Naive thymus-derived CD8-positive, alpha-beta T cell (primary cell): ENCODE data around the gene ADAMTS17. TPM values are rescaled to one million over a fixed set of nuclear protein-coding genes. Genes with fewer than 3 reads are reported as not detected.

Source experiments
- ATAC-seq, 2 donors: fragments of 150-1000 bp; cut with Tn5 transposase in 1 of 2; sonication (Bioruptor Pico), chemical (Tn5 transposase) in 1 of 2; 1 replicate in 1 of 2; 2 replicates in 1 of 2; pipeline ENCODE4 v1.10.0; 2021; ENCODE audit warnings: mild to moderate bottlenecking in 2 of 2, moderate library complexity in 2 of 2
- POLR2A ChIA-PET: fragments of 350-600 bp; sonication (Branson Sonifier 250); formaldehyde crosslinking; loops from one replicate; lab custom pipeline; 2021; ENCODE audit warnings: antibody characterized with exemption; lab: Charles Lee
- DNase-seq, 10 donors: peaks; one replicate each; pipeline versions ENCODE4 v3.0.0 to v3.0.0-alpha.2; 2020 to 2022
- H3K27ac Mint-ChIP-seq, 10 donors: one replicate each; pipeline ENCODE4 v1.8.0; 2020 to 2022; ENCODE audit warnings: mild to moderate bottlenecking in 10 of 10, mixed read lengths in 10 of 10, moderate library complexity in 4 of 10, inconsistent platforms in 1 of 10
- H3K27me3 Mint-ChIP-seq, 5 donors: one replicate each; pipeline ENCODE4 v1.8.0; 2021 to 2022; ENCODE audit warnings: mixed read lengths in 5 of 5
- H3K36me3 Mint-ChIP-seq, 3 donors: one replicate each; pipeline ENCODE4 v1.8.0; 2020 to 2022; ENCODE audit warnings: mixed read lengths in 3 of 3, mild to moderate bottlenecking in 2 of 3, inconsistent platforms in 1 of 3
- H3K4me1 Mint-ChIP-seq, 4 donors: one replicate each; pipeline ENCODE4 v1.8.0; 2021 to 2022; ENCODE audit warnings: mixed read lengths in 4 of 4
- H3K4me3 Mint-ChIP-seq, 10 donors: one replicate each; pipeline ENCODE4 v1.8.0; 2020 to 2022; ENCODE audit warnings: mild to moderate bottlenecking in 10 of 10, mixed read lengths in 10 of 10, moderate library complexity in 6 of 10, inconsistent platforms in 1 of 10
- H3K9me3 Mint-ChIP-seq, 9 donors: one replicate each; pipeline ENCODE4 v1.8.0; 2020 to 2022; ENCODE audit warnings: mixed read lengths in 9 of 9, mild to moderate bottlenecking in 3 of 9, inconsistent platforms in 1 of 9, moderate library complexity in 1 of 9
- polyA plus RNA-seq, 3 donors: library from polyadenylated mRNA; unstranded; fragments of 300-500 nt; fragmentation: Illumina TruSeq; gene quantifications; one replicate each; pipeline ENCODE4 v1.2.3, GENCODE V29; 2021
- total RNA-seq, 8 experiments: library from RNA in 2 of 8; stranded (reverse) in 2 of 8; gene quantifications; one replicate each; pipeline ENCODE4 v1.2.3 and lab custom pipeline; 2021 to 2026

Gene ADAMTS17
- total and polyA plus RNA-seq, 5 experiments from 2014 or later: 0.20 to 4.6 (median 1.8) TPM

- Mint-ChIP-seq H3K36me3 (peaks cover 3 to 20% (median 13%) of the 10 kb centered on the region in 3 donors), H3K9me3 (peaks cover 0 to 9% (median 0%) of the 10 kb centered on the region in 9 donors), H3K4me3 (peak overlapping the region in 9 of 10 donors; percentile 41 to 80 (median 72)), H3K27ac (peak overlapping the region in 6 of 10 donors; percentile 8 to 81 (median 42)), H3K27me3 (peaks cover 0 to 3% (median 0%) of the 10 kb centered on the region in 5 donors), H3K4me1 (peaks cover 5 to 15% (median 11%) of the 10 kb centered on the region in 4 donors)
- POLR2A ChIA-PET: interaction anchor here (1.1 kb wide), 1 partner anchor 31 kb away, joined by 3 read pairs; no protein-coding TSS in a partner anchor
- DNase-seq (no peak), ATAC-seq (peak in 1 of 2 donors; percentile 38)
Observed at GRCh38 chr15:100307241-100308212, 34.2 kb downstream of the ADAMTS17 start.

GRCh38 chr15:100306098-100306497 lies 35.7 kb downstream of the ADAMTS17 start:
- peaks cover 0 to 8% (median 8%) of the 10 kb centered on the region in 3 donors for H3K36me3 Mint-ChIP-seq
- H3K27ac Mint-ChIP-seq: peak overlapping the region in 1 of 10 donors; percentile 9
- no peak for DNase-seq
- H3K9me3 Mint-ChIP-seq: peaks cover 0 to 8% (median 3%) of the 10 kb centered on the region in 9 donors
- POLR2A ChIA-PET: no interaction called here
- no peak for ATAC-seq
- H3K4me1 Mint-ChIP-seq: peaks cover 5 to 15% (median 11%) of the 10 kb centered on the region in 4 donors
- H3K27me3 Mint-ChIP-seq: peaks cover 0 to 3% (median 0%) of the 10 kb centered on the region in 5 donors
- no peak overlapping the region for H3K4me3 Mint-ChIP-seq

DNA sequence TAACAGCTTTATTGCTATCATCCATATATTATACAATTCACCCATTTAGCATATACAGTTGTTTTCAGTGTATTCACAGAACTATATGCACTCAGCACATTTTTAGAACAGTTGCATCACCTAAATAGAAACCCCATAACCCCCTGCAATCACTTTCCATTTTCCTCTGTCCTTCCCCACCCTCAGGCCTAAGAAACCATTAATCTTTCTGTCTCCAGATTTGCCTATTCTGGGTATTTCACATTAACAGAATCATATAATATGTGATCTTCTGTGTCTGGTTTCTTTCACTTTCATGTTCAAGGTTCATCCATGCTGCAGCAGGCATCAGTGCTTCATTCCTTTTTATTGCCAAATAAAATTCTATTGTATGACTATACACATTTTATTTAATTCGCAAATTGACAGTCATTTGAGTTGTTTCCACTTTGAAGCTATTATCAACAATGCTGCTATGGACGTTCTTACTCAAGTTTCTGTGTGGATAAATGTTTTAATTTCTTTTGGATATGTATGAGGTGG lies 39.8 kb downstream of the ADAMTS17 start:
- Mint-ChIP-seq H3K27me3 (no peaks in the 10 kb centered on the region), H3K9me3 (peaks cover 0 to 30% (median 9%) of the 10 kb centered on the region in 9 donors), H3K27ac (no peak overlapping the region), H3K36me3 (peaks cover 0 to 27% (median 19%) of the 10 kb centered on the region in 3 donors), H3K4me3 (no peak overlapping the region), H3K4me1 (peaks cover 0 to under 1% (median under 1%) of the 10 kb centered on the region in 4 donors)
- POLR2A ChIA-PET: no interaction called here
- DNase-seq: no peak
- ATAC-seq: no peak

DNA sequence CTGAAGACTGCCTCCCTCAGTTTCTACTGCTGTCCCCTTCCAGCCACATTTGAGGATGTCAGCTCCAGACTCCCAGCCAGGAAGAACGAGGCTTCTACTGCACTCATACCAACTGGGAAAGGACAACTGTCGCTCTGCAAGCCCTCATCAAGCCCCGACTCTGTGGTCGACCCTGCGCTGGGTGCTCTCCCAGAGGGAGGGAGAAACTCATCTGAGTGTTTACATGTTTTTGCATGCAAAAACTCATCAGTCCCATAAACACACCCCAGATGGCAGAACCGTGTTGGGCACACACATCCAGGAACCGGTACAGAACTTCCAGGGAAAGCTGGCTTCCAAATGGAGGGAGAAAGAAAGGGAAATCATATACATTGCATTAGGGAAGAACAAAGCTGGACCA lies 43.5 kb downstream of the ADAMTS17 start:
- Mint-ChIP-seq H3K27me3 (no peaks in the 10 kb centered on the region), H3K4me1 (peaks cover 0 to 2% (median 0%) of the 10 kb centered on the region in 4 donors), H3K36me3 (peaks cover 0 to 33% (median 19%) of the 10 kb centered on the region in 3 donors), H3K4me3 (peak overlapping the region in 1 of 10 donors; percentile 10), H3K27ac (no peak overlapping the region), H3K9me3 (peaks cover 0 to 35% (median 17%) of the 10 kb centered on the region in 9 donors)
- no peak for ATAC-seq
- DNase-seq: no peak
- POLR2A ChIA-PET: no interaction called here

DNA sequence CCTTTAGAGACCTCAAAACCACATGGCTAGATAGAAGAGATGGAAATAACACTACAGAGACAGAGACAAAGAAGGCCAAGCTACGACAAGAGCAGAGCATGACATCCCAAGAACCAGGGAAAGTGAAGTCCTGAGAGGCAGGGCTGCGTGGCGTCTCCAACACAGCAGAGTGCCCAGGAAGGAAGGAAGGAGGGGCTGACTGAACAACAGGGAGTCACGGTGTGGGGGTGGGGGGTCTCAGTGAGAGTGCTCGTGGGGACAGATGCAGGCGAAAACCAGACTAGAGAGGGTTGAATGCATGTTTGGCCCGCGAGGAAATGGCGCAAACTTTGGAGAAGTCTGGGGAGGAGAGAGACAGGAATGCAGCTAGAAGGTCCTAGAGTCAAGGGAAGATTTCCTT lies 44.0 kb downstream of the ADAMTS17 start:
- ATAC-seq (no peak), DNase-seq (no peak)
- H3K4me1 Mint-ChIP-seq: peaks cover 0 to 2% (median 0%) of the 10 kb centered on the region in 4 donors
- peaks cover 0 to 35% (median 17%) of the 10 kb centered on the region in 9 donors for H3K9me3 Mint-ChIP-seq
- H3K27ac Mint-ChIP-seq: peak overlapping the region in 1 of 10 donors; percentile 28
- no peaks in the 10 kb centered on the region for H3K27me3 Mint-ChIP-seq
- POLR2A ChIA-PET: no interaction called here
- H3K36me3 Mint-ChIP-seq: peaks cover 0 to 33% (median 19%) of the 10 kb centered on the region in 3 donors
- no peak overlapping the region for H3K4me3 Mint-ChIP-seq

DNA sequence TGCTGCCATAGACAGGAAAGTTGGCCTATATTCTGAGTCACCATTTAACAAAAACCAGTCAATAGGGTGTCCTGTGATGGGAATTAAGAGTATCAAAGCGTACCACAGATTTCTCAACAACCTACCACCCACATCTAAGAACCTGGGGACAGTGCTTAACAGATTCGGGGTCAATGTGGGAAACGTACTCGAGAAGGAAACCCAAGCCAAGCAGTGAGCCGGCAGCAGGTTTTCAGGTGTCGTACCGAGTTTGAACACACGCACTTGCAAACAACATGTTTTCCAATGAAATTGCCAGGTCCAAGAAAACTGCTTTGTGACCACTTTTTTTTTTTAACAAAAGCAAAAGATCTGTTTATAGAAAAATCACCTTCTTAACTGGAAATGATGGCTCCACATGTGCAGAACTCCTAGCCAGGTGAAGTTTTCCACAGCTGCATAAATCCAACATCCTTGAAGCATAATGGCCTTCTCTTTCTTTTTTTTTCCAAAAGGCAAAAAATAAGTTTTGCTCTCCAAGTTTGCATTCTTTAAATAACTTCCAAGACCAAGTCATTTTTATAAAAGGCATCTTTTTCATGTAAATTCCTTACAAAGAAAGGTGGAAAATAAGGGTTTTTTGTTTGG lies 45.7 kb downstream of the ADAMTS17 start:
- DNase-seq: no peak
- Mint-ChIP-seq H3K9me3 (peaks cover 0 to 31% (median 15%) of the 10 kb centered on the region in 9 donors), H3K27me3 (no peaks in the 10 kb centered on the region), H3K4me1 (peaks cover 1 to 3% (median 2%) of the 10 kb centered on the region in 4 donors), H3K36me3 (peaks cover 0 to 25% (median 19%) of the 10 kb centered on the region in 3 donors), H3K4me3 (no peak overlapping the region), H3K27ac (no peak overlapping the region)
- POLR2A ChIA-PET: no interaction called here
- no peak for ATAC-seq

GRCh38 chr15:100292010-100292409 lies 49.8 kb downstream of the ADAMTS17 start:
- POLR2A ChIA-PET: no interaction called here
- no peak for ATAC-seq
- peaks cover 0 to 19% (median 7%) of the 10 kb centered on the region in 9 donors for H3K9me3 Mint-ChIP-seq
- peaks cover 0 to 11% (median 8%) of the 10 kb centered on the region in 3 donors for H3K36me3 Mint-ChIP-seq
- peaks cover 4 to 15% (median 10%) of the 10 kb centered on the region in 4 donors for H3K4me1 Mint-ChIP-seq
- H3K27ac Mint-ChIP-seq: peak overlapping the region in 1 of 10 donors; percentile 64
- DNase-seq: no peak
- no peaks in the 10 kb centered on the region for H3K27me3 Mint-ChIP-seq
- no peak overlapping the region for H3K4me3 Mint-ChIP-seq

GRCh38 chr15:100291106-100291505 lies 50.7 kb downstream of the ADAMTS17 start:
- ATAC-seq: no peak
- Mint-ChIP-seq H3K4me1 (peaks cover 4 to 14% (median 10%) of the 10 kb centered on the region in 4 donors), H3K9me3 (peaks cover 0 to 19% (median 9%) of the 10 kb centered on the region in 9 donors), H3K4me3 (no peak overlapping the region), H3K27ac (no peak overlapping the region), H3K27me3 (no peaks in the 10 kb centered on the region), H3K36me3 (peaks cover 0 to 15% (median 5%) of the 10 kb centered on the region in 3 donors)
- POLR2A ChIA-PET: no interaction called here
- DNase-seq: no peak

DNA sequence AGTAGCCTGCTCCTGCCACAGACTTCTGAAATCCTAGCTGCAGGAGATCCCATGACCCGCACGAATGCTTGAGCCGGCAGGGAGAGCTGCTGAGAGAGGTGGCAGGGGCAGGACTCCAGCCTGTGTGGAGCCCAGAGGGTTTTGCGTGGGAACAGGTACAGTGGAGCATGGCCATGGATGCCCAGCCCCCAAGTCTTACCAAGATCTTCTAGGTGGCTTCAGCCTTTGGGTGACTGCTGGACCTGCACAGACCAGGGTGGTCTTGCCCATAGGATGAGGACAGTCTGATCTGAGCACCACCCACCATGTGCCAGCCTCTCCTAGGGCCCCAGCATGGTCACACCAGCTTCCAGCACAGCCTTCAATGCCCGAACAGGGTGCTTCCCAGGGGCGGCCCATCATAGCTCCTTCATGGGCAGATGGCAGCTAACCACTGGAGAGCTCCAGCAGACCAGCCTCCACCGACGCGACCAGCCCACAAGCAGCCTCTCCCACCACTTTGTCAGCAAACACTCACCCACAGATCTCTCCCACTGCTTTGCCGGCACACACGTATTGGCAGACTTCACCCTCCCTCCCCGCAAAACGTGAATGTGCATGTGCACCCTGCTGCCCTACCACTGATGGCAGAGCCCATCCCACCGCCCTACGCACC lies 56.0 kb downstream of the ADAMTS17 start:
- Mint-ChIP-seq H3K27me3 (no peaks in the 10 kb centered on the region), H3K36me3 (peaks cover 0 to 9% (median 8%) of the 10 kb centered on the region in 3 donors), H3K9me3 (peaks cover 0 to 9% (median 1%) of the 10 kb centered on the region in 9 donors), H3K27ac (peak overlapping the region in 1 of 10 donors; percentile 10), H3K4me1 (peaks cover under 1 to 10% (median 7%) of the 10 kb centered on the region in 4 donors), H3K4me3 (no peak overlapping the region)
- POLR2A ChIA-PET: no interaction called here
- no peak for ATAC-seq
- DNase-seq: no peak

DNA sequence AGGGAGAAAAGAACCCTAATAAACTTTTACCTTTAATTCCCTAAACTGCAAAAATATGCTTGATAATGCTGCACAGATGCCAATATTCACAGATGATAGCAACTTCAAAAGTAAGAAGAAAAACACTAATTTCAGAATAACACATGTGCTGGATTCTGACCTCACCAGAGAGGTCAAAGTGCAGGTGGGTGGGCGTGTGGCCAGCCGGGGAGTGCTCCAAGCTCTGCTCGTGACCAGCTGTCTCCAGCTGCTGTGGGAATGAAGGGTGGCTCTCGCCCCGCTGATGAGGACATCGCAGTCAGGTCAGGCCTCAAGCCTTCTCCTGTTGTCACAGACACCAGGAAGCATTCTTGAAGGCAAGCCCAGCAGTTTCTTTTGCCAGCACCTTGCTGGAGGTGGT lies 57.1 kb downstream of the ADAMTS17 start:
- DNase-seq (no peak), ATAC-seq (no peak)
- H3K36me3 Mint-ChIP-seq: peaks cover 0 to 9% (median 8%) of the 10 kb centered on the region in 3 donors
- peak overlapping the region in 1 of 10 donors; percentile 54 for H3K27ac Mint-ChIP-seq
- POLR2A ChIA-PET: no interaction called here
- peaks cover 0 to 9% (median 1%) of the 10 kb centered on the region in 9 donors for H3K9me3 Mint-ChIP-seq
- H3K27me3 Mint-ChIP-seq: no peaks in the 10 kb centered on the region
- H3K4me1 Mint-ChIP-seq: peaks cover 0 to 9% (median 5%) of the 10 kb centered on the region in 4 donors
- no peak overlapping the region for H3K4me3 Mint-ChIP-seq

- POLR2A ChIA-PET: no interaction called here
- H3K9me3 Mint-ChIP-seq: peaks cover 0 to 9% (median 1%) of the 10 kb centered on the region in 9 donors
- H3K27ac Mint-ChIP-seq: no peak overlapping the region
- peaks cover 0 to 9% (median 8%) of the 10 kb centered on the region in 3 donors for H3K36me3 Mint-ChIP-seq
- ATAC-seq (no peak), DNase-seq (no peak)
- H3K4me3 Mint-ChIP-seq: no peak overlapping the region
- H3K4me1 Mint-ChIP-seq: peaks cover 0 to 13% (median 6%) of the 10 kb centered on the region in 4 donors
- H3K27me3 Mint-ChIP-seq: no peaks in the 10 kb centered on the region
Observed at GRCh38 chr15:100284191-100284590, 57.6 kb downstream of the ADAMTS17 start.
